ENCODE measurements around the gene FBXO3.

The FBXO3 gene

GRCh38 chr11:33691066-33691864 is 83.1 kb downstream of the FBXO3 start:
- TF ChIP-seq TAF1 (IDR thresholded peaks at IDR 0.05; ENCODE audit: borderline replicate concordance, insufficient read depth, low read length) (no peak), FOXP2 (optimal IDR thresholded peaks at IDR 0.05; ENCODE audit: borderline replicate concordance, extremely low read depth, extremely low read length, insufficient read depth) (no peak), SIN3A (IDR thresholded peaks at IDR 0.05; ENCODE audit: borderline replicate concordance, insufficient read depth, low read length) (no peak), POLR2AphosphoS5 (IDR thresholded peaks at IDR 0.05; ENCODE audit: low read depth, low read length) (no peak), REST (IDR thresholded peaks at IDR 0.05; ENCODE audit: insufficient read depth in 1 of 2, low read depth in 2 of 2, low read length in 2 of 2) (no peak)
